ENCODE results near the gene PDE8A. TPM values are rescaled to one million over a fixed set of nuclear protein-coding genes. Genes with fewer than 3 reads are reported as not detected.
"Not testable (repeated sequence)": the region's sequence is repeated elsewhere in the genome, so short reads cannot be mapped to it uniquely, and the experiment has no call there.

Gene PDE8A
- total and polyA plus RNA-seq, 2 experiments from 2014 or later = 15.3 to 26.0 TPM

DNA sequence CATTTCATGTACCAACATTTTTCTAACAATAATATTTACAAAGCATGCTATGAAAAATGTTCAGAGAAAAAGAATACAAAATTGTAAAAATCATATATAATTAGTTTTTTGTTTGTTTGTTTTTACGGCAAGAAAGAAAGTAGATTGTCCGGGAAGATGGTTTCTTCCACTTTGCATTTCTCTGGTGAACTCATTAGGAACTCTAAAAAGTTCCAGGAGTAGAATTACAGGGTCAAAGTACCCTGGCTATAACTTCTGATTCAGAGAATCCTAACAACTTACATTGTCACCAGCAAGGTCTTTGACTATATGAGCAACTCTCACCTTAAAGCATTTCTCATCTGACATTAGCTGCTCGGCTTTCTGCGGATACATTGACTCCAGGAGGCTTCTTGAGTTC, 196.7 kb downstream of the PDE8A start:
- Histone ChIP-seq H2AFZ (no peak overlapping the region), H3K27me3 (no peaks in the 10 kb centered on the region), H3K9me2 (replicated peaks; ENCODE audit: insufficient read depth) (no peaks in the 10 kb centered on the region), H3K4me2 (peak overlapping the region; percentile 10), H3K4me1 (ENCODE audit: insufficient read depth) (peaks cover 11% of the 10 kb centered on the region), H4K20me1 (ENCODE audit: insufficient read depth, poor library complexity, severe bottlenecking) (no peaks in the 10 kb centered on the region), H3K9me3 (ENCODE audit: low read depth) (no peaks in the 10 kb centered on the region), H3K36me3 (replicated peaks; ENCODE audit: insufficient read depth, low read depth) (no peaks in the 10 kb centered on the region), H3K4me3 (no peak overlapping the region), H3K79me2 (no peaks in the 10 kb centered on the region), H3K27ac (peak overlapping the region; percentile 21)
- 78% methylated on average over 4 of the region's 4 CpGs for WGBS (ENCODE audit: low lambda C conversion rate, missing lambda C conversion rate)
- peak; percentile 17 for DNase-seq (ENCODE audit: low spot score)
- TF ChIP-seq CTCF (IDR thresholded peaks at IDR 0.05; ENCODE audit: poor library complexity) (no peak), EZH2 (IDR thresholded peaks at IDR 0.05; ENCODE audit: borderline replicate concordance) (no peak), EZH2phosphoT487 (IDR thresholded peaks at IDR 0.05; ENCODE audit: low read depth, severe bottlenecking, unreplicated experiment) (no peak)

GRCh38 chr15:85179700-85180099, 198.0 kb downstream of the PDE8A start:
- no peak for DNase-seq (ENCODE audit: low spot score)
- TF ChIP-seq EZH2phosphoT487 (IDR thresholded peaks at IDR 0.05; ENCODE audit: low read depth, severe bottlenecking, unreplicated experiment) = no peak
- no peak for TF ChIP-seq EZH2 (IDR thresholded peaks at IDR 0.05; ENCODE audit: borderline replicate concordance)
- no peak for TF ChIP-seq CTCF (IDR thresholded peaks at IDR 0.05; ENCODE audit: poor library complexity)

GRCh38 chr15:85185350-85185749, 203.7 kb downstream of the PDE8A start:
- H3K79me2 ChIP-seq; H3K27me3 ChIP-seq; H3K4me3 ChIP-seq; H3K9me3 ChIP-seq (ENCODE audit: low read depth); H3K4me2 ChIP-seq; H3K36me3 ChIP-seq (replicated peaks; ENCODE audit: insufficient read depth, low read depth); DNase-seq (ENCODE audit: low spot score); H3K4me1 ChIP-seq (ENCODE audit: insufficient read depth); H3K27ac ChIP-seq; H4K20me1 ChIP-seq (ENCODE audit: insufficient read depth, poor library complexity, severe bottlenecking); H3K9me2 ChIP-seq (replicated peaks; ENCODE audit: insufficient read depth); H2AFZ ChIP-seq: not testable (repeated sequence)
- 93% methylated on average over 11 of the region's 11 CpGs for whole genome bisulfite sequencing (ENCODE audit: low lambda C conversion rate, missing lambda C conversion rate)

More at GRCh38 chr15:85179700-85180099, 198.0 kb downstream of the PDE8A start:
- 83% methylated on average over 3 of the region's 3 CpGs for WGBS (ENCODE audit: low lambda C conversion rate, missing lambda C conversion rate)
- Histone ChIP-seq H3K4me3 (no peak overlapping the region), H3K79me2 (no peaks in the 10 kb centered on the region), H3K4me2 (no peak overlapping the region), H3K9me3 (ENCODE audit: low read depth) (no peaks in the 10 kb centered on the region), H3K4me1 (ENCODE audit: insufficient read depth) (peaks cover 11% of the 10 kb centered on the region), H3K27me3 (no peaks in the 10 kb centered on the region), H4K20me1 (ENCODE audit: insufficient read depth, poor library complexity, severe bottlenecking) (no peaks in the 10 kb centered on the region), H3K36me3 (replicated peaks; ENCODE audit: insufficient read depth, low read depth) (no peaks in the 10 kb centered on the region), H2AFZ (no peak overlapping the region), H3K27ac (no peak overlapping the region), H3K9me2 (replicated peaks; ENCODE audit: insufficient read depth) (no peaks in the 10 kb centered on the region)

- not testable (repeated sequence) for H3K4me3 ChIP-seq; H3K27ac ChIP-seq; H3K4me1 ChIP-seq (ENCODE audit: insufficient read depth); H3K4me2 ChIP-seq; H2AFZ ChIP-seq; H3K9me2 ChIP-seq (replicated peaks; ENCODE audit: insufficient read depth); H4K20me1 ChIP-seq (ENCODE audit: insufficient read depth, poor library complexity, severe bottlenecking); H3K9me3 ChIP-seq (ENCODE audit: low read depth); H3K27me3 ChIP-seq; DNase-seq (ENCODE audit: low spot score); H3K36me3 ChIP-seq (replicated peaks; ENCODE audit: insufficient read depth, low read depth); H3K79me2 ChIP-seq
- WGBS (ENCODE audit: low lambda C conversion rate, missing lambda C conversion rate) = 81% methylated on average over 3 of the region's 3 CpGs
Measured at GRCh38 chr15:85188171-85188577, 206.5 kb downstream of the PDE8A start.

Small RNAs within 50 kb of the gene (small RNA-seq; reads per million reads assigned to genes)
- gene AC044860.2 (not detected), gene RNU6-339P (not detected), gene RNU6-796P (not detected)

Other genes starting within 250 kb of the PDE8A start
- gene ZNF592, start 233.3 kb upstream of the PDE8A start, total RNA-seq = 11.0 and 14.4 TPM in 2 replicates
- 14.4 and 17.6 TPM in 2 replicates for gene ZNF592, start 233.3 kb upstream of the PDE8A start, polyA plus RNA-seq
- gene ALPK3, start 164.5 kb upstream of the PDE8A start, total RNA-seq = 25.3 and 25.9 TPM in 2 replicates
- 6.0 and 7.1 TPM in 2 replicates for gene ALPK3, start 164.5 kb upstream of the PDE8A start, polyA plus RNA-seq
- gene SLC28A1, start 97.2 kb upstream of the PDE8A start, total RNA-seq = 2.7 and 3.0 TPM in 2 replicates
- 1.5 and 2.5 TPM in 2 replicates for gene SLC28A1, start 97.2 kb upstream of the PDE8A start, polyA plus RNA-seq